DMS53 (cell line): Measurements from ENCODE around the gene HTT.

Source experiments
- DNase-seq: peaks from one replicate; lab custom pipeline; 2025; lab: John Stamatoyannopoulos, UW

HTT gene

DNA sequence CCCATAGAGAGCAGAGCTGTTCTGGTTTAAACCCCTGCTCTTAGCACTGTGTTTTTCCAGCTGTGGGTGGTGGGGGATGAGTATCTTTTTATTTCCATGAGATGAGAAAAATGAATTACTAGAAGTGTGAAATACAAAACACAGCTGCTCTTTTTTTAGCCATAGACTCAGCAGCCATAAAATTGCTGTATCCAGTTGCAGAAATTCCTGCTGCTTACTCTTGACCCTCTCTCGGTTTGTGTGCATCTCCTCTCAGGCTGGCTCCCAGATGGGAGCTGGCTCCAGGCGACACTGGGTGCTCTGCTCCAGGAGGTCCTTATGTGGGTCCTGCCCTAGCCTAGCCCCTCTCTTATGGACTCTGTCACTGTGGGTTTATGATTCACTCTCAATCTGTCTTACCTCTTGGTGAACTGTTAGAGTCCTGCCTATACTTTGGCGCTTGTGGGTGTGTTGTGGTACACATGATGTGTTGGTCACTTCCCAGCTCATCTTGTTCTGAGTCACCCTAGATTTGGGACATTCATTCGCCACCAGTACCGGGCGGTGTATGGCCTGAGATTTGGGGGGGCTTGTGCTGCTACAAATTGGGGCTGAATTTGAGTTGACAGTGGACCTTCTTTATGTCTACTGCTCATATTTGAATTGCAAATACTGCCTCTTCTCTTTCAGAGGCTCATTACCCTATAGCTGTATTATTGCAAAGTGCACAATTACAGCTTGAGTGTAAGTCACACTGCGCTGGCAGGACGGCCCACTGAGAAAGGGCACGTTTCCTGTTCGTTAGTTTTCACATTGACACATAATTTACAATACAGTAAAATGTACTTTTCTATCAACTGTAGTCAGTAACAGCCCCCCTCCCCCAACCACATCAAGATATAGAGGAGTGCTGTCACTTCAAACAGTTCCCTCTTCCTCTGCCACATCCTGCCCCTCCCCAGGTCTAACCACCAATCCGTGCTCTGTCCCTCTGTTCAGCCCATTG, 127.5 kb downstream of the HTT start:
- DNase-seq: no peak

DNA sequence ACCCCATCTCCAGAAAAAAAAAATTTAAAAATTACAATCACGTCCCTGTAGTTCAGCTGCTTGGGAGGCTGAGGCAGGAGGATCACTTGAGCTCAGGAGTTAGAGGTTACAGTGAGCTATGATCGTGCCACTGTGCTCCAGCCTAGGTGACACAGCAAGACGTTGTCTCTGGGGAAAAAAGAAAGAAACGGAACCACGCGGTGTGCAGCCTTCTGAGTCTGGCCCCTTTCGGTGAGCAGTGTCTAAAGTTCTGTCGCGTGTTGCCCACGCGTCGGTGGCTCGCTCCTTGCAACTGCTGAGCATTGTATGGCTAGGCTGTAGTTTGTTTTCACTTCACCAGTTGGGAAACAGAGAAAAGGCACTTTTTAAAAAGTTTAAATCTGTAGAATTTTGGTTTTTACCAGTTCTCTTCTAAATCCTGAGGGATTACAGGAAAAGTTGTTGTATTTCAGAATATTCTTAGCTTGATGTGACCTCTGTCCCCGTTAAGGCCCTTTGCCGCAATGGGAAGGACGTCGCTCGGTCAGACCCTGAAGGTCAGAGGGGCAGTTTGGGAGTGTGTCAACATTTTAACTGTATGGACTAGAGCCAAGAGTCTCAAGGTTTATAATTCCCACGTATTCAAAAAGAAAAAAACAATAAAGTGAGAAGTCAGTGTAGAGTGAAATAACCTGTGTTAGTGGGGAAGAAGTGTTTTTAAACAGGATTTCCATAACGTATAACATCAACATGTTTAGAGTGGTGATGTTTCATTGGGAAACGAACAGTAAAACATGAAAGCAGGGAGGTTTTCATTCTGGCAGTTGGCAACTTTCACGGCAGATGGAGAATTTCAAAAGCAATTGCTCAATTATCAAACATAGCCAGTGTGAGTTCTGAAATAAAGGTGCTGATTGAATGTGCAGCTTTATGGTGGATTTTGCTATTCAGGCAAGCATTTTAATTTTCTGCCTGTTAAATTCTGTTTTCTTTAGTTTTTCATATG, 128.6 kb downstream of the HTT start:
- no peak for DNase-seq

DNA sequence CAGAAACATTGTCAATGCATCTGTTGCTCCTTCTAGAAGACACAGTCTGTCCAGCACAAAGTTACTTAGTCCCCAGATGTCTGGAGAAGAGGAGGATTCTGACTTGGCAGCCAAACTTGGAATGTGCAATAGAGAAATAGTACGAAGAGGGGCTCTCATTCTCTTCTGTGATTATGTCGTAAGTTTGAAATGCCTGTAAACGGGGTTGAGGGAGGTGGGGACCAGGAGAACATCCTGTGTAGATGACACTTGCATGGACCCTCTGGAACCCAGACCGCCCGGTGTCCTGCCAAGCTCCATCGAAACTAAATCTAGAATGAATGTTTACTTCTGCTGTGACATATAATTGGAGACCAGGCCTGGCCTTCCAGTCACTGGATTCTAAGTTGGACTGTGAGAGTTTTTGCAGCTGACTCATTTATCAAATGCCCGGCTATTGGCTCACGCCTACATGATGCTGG, 129.5 kb downstream of the HTT start:
- DNase-seq: no peak

DNA sequence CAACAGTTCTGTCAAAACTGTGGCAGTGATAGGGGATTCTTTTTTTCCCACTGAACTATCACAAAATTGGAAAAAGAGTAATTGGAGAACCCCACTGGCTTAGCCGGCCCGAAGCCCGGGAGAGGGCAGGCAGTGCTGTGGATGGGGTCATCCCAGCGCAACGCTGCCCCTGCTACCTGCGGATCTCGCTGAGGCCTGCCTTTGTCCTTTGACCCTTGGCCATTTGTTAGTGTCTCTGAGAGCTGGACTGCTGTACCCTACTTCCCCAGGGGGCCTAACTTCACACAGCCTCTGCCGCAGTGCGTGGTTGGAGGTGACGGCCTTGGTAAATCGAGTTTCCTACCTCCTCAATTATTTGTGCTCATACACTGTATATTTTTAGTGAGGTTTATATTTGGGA, 131.5 kb downstream of the HTT start:
- DNase-seq: no peak

DNA sequence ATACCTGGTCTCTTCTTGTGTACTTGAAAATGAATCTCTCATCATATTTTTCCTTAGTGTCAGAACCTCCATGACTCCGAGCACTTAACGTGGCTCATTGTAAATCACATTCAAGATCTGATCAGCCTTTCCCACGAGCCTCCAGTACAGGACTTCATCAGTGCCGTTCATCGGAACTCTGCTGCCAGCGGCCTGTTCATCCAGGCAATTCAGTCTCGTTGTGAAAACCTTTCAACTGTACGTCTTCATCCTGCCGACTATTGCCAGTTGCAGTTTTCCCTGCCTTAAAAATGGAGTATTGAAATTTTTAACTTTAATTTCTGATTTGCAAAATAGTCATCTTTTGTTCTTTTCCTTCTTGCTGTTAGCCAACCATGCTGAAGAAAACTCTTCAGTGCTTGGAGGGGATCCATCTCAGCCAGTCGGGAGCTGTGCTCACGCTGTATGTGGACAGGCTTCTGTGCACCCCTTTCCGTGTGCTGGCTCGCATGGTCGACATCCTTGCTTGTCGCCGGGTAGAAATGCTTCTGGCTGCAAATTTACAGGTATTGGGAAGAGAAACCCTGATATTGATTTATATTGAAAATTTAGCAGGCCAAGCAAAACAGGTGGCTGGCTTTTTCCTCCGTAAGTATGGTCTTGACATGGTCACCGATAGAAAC, 132.1 kb downstream of the HTT start:
- no peak for DNase-seq

DNA sequence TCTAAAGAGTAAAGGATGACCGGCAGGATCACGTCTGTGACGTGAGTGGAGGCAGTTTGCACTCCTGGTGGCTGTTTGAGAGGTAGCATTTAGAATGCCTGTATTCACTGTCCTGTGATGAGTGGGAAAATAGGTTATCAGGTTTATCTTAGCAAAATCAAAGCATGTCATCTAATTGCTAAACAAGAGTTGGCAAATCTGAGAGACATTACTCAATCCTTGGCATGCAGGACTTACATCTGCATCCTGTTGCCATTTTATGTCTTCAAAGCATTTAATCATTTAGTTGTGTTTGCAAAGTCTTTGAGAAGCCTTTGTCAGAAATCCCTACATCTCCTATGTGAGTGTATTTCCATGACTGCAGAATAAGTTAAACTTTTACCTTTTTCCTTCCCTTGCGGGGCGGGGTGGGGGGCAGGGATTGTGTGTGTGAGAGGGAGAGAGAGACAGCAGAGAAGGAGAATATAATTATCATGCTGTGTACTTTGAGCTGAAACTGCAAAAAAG, 133.1 kb downstream of the HTT start:
- DNase-seq: no peak

DNA sequence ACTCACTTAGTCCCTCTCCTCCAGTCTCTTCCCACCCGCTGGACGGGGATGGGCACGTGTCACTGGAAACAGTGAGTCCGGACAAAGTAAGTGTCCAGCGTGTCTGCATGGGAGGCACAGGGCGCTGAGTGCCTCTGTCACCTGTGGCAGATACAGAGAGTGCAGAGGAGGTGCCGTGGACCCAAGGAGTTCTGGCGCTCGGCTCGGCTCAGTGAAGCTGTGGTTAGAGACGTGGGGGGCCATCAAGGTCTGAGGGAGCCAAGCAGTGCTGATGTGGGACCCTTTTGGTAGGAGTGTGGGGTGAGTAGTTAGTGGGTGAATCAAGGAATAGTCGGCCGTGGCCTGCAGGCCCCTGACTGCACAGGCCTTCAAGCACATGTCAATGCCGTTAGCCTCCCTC, 134.3 kb downstream of the HTT start:
- DNase-seq: no peak

DNA sequence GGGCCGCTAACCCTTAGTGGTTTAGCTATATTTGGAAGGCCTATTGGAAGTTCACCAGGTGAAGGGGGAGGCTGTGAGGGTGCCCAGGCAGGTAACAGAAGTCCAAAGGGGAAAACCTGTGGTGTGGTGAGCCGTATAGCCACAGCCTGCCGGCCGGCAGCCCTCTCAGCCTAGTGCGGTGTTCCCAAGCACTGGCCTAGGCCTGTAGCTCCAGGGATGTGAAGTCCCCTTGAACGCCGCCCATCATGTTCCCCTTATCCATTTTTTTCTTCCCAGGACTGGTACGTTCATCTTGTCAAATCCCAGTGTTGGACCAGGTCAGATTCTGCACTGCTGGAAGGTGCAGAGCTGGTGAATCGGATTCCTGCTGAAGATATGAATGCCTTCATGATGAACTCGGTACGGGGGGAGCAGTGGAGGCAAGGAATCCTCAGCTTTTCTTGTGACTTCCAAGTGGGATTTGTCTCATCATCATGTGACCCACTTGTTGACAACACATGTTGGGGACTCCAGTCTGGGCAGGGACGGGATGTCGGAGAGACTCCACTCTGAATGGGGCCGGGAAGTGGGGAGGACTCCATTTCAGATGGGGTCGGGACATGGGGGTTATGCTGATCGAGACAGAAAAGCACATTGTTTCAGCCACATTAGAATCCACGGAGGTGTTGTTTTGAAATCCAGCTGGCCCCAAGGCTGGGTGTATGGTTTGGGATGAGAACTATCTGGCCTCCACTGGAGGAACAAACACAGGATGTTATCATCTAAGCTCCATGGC, 135.3 kb downstream of the HTT start:
- DNase-seq: no peak

DNA sequence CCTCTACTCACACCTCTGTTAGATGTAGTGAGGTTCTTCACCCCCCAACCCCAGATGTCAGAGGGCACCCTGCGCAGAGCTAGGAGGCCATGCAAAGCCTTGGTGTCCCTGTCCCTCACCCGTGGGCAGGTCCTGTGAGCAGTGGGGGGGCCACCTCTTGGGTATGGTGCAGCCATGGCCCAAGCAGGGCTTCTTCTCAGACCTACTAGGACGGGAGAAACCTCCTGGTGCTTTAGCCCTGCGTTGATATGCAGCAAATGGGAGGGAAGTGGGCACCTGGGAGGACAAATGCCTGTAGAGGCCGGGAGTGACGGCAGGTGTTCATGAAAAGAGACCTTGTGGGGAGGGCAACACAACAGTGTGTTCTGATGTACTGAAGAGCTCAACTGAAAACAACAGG, 136.0 kb downstream of the HTT start:
- no peak for DNase-seq

DNA sequence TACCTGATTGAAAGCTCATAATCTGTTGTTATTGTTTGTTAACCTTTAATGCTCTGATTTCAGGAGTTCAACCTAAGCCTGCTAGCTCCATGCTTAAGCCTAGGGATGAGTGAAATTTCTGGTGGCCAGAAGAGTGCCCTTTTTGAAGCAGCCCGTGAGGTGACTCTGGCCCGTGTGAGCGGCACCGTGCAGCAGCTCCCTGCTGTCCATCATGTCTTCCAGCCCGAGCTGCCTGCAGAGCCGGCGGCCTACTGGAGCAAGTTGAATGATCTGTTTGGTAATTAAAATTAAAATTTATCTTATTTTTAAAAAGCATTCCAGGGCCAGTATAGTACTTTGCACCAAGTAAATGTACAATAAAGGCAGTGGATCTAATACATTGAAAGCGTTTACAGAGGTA, 137.4 kb downstream of the HTT start:
- DNase-seq: no peak

DNA sequence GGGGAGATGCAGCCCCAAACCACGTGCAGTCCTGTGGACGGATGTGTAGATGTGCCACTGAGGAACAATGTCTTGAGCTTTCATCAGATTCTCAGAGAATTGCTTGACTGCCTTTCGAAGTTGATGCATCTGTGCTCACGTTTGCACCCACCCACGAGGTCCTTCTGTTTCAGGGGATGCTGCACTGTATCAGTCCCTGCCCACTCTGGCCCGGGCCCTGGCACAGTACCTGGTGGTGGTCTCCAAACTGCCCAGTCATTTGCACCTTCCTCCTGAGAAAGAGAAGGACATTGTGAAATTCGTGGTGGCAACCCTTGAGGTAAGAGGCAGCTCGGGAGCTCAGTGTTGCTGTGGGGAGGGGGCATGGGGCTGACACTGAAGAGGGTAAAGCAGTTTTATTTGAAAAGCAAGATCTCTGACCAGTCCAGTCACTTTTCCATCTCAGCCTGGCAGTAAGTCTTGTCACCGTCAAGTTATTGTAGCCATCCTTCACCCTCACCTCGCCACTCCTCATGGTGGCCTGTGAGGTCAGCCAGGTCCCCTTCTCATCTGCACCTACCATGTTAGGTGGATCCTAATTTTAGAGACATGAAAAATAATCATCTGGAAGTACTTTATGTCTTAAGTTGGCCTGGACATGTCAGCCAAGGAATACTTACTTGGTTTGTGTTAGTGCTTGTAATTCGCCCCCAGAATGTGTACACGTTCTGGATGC, 138.1 kb downstream of the HTT start:
- DNase-seq: no peak

DNA sequence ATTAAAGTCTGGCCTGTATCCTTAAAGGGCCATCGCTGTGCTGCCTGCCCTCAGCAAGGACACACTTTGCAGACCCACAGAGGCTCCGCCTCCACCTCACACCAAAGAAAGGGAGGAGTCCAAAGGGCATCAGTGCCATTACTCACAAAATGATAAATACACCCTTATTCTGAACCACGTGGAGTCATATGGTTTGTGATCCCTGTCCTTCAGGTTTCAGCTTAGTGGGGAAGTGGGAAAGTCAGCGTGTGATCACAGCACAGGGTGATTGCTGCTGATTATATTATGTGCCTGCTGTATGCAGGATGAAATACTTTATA, 138.6 kb downstream of the HTT start:
- no peak for DNase-seq

DNA sequence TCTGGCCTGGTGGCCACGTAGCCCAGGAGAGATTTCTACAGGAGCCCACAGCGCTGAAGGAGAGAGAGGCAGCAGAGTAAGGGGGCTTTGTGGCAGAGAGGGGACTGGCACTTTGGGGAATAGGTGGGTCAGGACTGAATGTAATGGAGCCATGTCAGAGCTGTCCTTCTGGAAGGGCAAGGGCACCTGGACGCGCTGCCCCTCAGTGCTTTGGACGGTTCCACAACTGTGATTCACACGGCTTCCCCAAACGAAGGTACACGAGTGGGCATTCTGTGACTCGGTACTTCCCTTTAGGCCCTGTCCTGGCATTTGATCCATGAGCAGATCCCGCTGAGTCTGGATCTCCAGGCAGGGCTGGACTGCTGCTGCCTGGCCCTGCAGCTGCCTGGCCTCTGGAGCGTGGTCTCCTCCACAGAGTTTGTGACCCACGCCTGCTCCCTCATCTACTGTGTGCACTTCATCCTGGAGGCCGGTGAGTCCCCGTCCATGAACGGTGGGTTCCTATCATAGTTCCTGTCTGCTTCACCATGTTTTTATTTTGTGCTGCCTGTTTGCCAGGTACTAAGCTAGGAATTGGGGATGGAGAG, 139.3 kb downstream of the HTT start:
- DNase-seq: no peak

DNA sequence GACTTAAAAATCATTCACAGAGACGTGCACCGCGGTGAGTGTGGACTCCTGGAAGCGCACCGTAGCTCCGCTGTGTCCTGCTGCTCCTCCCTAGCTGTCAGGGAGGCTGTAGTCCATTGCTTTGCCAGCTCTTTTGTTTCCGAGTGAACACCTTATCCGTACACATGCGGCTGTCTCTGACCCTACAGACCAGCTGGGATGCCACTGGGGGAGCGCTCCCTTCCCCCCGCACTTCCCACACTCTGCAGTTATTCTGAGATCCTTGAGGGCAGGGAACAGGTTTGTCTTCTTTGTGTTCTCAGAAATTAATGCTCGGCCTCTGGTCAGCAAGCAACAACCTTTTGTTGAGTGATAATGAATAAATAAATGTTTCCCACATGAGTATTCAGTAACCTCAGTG, 140.8 kb downstream of the HTT start:
- no peak for DNase-seq

DNA sequence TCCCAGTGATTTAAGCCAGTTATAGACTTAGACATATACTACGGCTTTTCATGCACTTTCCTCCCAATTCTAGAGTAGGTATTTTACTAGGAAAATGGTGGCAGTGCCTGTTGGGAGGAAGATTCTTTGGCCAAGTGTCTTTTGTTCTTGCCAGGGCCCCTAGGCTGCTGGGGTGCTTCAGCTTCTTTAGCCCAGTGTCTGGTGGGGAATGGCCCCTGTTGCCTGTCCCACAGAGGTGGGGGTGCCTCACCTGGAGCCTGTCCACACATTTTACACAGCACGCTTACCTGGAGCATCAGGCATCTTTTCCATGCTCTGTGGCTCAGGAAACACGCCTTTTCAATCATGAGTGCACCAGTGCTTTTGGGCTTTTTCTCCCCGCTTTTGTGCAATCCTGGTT, 141.3 kb downstream of the HTT start:
- DNase-seq: no peak

DNA sequence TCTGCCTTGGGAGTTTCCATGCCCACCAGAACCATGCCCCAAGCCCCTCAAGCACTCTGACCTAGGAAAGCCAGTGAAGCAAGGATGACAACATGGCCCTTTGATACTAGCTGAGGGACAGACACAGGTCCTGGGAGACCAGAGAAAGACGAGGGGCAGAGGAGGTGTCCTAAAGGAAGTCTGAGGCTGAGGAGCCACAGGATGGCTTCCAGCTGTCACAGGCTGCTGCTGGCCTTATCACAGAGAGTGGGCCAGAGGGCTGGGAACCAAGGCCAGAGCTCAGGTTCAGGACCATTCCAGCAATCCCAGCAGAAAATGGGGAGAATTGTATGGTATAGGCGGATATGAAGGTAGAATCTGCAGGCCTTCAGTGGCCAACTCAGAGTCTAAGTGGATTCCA, 142.8 kb downstream of the HTT start:
- DNase-seq: no peak

DNA sequence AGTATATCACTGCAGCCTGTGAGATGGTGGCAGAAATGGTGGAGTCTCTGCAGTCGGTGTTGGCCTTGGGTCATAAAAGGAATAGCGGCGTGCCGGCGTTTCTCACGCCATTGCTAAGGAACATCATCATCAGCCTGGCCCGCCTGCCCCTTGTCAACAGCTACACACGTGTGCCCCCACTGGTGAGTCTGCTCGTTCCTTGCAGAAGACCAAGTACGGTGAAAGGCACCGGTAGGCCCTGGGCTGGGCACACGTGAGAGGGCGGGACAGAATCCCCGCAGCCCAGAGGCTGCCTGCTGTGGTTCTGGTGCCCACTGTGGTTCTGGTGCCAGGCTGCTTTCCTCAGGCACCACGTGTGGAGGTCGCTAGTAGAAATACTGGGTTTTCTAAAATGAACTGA, 143.3 kb downstream of the HTT start:
- no peak for DNase-seq

DNA sequence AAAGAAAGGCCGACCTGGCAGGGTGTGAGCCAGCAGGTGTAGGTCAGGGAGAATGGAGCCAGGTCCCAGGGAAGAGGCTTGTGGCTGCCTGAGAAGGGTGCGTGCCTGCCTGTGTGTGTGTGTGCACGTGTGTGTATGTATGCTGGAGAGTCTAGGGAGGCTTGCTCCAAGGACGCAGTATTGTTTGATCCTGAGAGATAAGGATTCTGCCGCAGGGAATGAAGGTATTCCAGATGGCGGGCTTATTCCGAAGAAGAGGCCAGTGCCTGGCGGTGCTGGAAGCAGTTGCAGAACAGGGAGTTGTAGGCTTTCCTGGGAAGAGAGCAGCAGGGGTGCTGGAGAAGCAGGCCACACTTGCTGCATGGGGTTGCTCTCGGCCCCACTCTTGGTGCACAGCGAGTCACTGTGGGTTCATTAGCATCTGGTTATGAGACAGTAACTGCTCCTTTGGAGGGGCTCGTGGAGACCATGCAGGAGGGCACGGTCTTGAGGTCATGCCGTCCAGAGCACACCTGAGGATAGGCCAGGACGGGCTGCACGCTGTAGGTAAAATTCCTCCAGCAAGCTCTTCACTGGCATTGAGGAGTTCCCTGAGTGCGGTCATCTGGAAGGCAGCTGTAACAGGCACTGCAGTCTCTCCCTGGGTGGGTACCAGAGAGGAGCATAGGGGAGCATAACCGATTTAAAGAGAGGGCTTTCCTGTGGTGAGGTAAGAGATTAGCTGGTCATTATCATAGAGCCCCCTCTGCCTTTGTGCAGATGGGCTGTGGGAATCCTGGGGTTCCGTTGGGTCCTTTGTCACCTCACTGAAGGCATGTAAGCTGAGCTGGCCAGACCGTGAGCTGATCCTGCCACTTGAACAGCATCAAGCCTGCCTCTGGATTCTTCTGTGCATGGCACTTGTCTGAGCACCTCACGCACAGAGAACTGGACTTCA, 144.6 kb downstream of the HTT start:
- no peak for DNase-seq
